ENCODE data around the gene GARIN5A. TPM values are rescaled to one million over a fixed set of nuclear protein-coding genes. Genes with fewer than 3 reads are reported as not detected.

The GARIN5A gene
- total RNA-seq, 1 donor from 2014 or later: 0.22 TPM

DNA sequence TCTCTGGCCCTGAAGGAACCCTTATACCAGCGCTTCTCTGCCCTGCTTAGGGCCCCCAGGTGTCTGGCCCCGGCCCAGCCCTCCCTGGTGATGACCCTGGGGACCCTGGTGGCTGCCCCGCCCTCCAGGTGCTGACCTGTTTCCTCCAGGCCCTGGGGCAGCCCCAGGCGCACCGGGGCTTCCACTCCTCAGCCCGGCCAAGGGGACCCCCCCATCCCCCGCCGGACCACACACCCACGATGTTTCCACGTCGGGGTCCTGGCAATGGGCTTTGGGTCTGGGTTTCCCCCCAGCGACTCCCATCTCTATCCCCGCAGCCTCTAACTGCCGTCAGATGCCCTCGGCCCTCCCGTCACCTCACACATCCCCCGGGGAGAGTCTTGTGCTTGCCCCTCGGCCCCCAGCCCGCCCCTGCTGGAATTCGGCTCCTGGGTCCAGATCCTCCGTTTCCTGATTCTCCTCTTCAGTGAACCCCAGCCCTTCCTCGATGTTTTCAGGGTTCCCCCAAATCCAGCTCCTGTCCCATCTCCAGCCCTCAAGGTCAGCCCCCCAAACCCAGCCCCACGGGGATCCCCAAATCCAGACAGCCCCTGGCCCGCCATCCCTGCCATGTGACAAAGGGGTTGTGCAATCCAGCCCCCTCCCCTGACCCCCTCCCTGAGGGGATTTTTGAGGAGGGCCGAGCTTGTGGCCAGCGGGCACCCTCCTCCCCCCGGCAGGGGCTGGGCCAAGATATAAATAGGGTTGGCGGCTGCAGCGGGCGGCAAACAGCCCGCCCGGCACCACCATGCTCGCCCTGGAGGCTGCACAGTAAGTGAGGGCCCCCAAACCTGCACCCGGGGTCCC, 58.2 kb downstream of the GARIN5A start, which contains the start of gene SPIB:
TSS of gene SPIB (plus strand) at position 763 of the 846 bp plus-strand sequence. CDS start at position 788, 25 bp downstream.
- intact Hi-C loops (cut with micrococcal nuclease): no loop called here

DNA sequence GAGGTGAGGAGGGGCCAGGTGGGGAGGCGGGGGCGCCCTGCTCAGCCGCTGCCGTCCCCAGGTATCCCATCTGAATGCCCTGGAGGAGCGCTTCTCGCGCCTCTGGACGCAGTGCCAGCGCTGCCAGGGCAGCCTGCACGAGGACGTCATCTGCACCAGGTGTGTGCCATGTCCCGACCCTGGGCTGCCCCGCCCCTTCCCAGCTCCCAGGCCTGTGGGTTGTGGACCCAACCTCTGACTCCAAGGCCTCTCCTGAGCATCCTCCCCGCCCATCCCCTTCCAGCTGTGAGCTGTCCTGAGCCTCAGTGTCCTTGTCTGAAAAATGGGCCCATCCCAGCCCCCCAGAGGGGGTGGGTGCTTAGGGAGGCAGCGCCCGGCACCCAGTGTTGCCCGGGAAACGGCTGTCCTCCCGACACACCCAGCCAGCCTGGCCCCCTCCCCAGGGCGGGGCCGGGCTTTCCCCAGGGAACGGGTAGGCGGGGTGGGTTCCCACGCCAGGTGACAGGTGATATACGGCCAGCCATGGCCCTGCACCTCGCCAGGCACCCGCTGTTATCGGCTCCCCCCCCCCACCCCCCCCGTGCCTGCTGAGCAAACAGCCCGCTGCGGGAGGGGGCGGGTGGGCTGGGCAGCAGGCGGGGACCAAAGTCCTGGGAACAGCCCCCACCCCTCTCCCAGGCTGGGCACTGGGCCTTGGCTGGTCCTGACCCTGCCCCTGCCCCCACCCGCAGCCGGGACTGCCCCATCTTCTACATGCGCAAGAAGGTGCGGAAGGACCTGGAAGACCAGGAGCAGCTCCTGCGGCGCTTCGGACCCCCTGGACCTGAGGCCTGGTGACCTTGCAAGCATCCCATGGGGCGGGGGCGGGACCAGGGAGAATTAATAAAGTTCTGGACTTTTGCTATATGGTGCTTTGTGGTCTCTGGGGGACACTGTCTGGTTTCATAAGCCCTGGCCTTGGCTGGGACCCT, 59.3 kb downstream of the GARIN5A start:
- intact Hi-C loops (cut with micrococcal nuclease): no loop called here

Other genes starting within 250 kb of the GARIN5A start
- 16.0 and 17.2 TPM in 2 replicates for gene KCNC3, start 147.5 kb downstream of the GARIN5A start, total RNA-seq
- 8.3 and 10.4 TPM in 2 replicates for gene NAPSA, start 111.2 kb downstream of the GARIN5A start, total RNA-seq
- gene NR1H2, start 100.4 kb downstream of the GARIN5A start, total RNA-seq: 67.4 and 72.1 TPM in 2 replicates
- gene POLD1, start 92.5 kb downstream of the GARIN5A start, total RNA-seq: 105 and 120 TPM in 2 replicates
- gene SPIB, start 57.9 kb downstream of the GARIN5A start, total RNA-seq: 0.86 and 0.95 TPM in 2 replicates
- gene MYBPC2, start 44.0 kb downstream of the GARIN5A start, total RNA-seq: 0.44 and 0.76 TPM in 2 replicates
- 81.8 and 81.9 TPM in 2 replicates for gene EMC10, start 341 bp downstream of the GARIN5A start, total RNA-seq
- gene JOSD2, start 34.3 kb upstream of the GARIN5A start, total RNA-seq: 40.0 and 40.5 TPM in 2 replicates
- gene ASPDH, start 37.1 kb upstream of the GARIN5A start, total RNA-seq: not detected in 2 replicates
- not detected in 2 replicates for gene LRRC4B, start 91.6 kb upstream of the GARIN5A start, total RNA-seq
- gene SYT3, start 163.0 kb upstream of the GARIN5A start, total RNA-seq: not detected in 2 replicates
- gene C19orf81, start 172.6 kb upstream of the GARIN5A start, total RNA-seq: not detected in 2 replicates
- gene SHANK1, start 243.0 kb upstream of the GARIN5A start, total RNA-seq: not detected in 2 replicates
- 0.80 and 0.93 TPM in 2 replicates for gene CLEC11A, start 246.5 kb upstream of the GARIN5A start, total RNA-seq

Measured in T-helper 1 cell treated with Interleukin-12 subunit alpha and Interleukin-12 subunit beta and Interleukin-4 antibody, amounts not matched to agents 30 ng/mL and 1 ng/mL, for 36 hours (primary cell).